Activated gamma-delta T cell (primary cell): ENCODE measurements around the gene NEXN.
"Not testable (repeated sequence)": the region's sequence is repeated elsewhere in the genome, so short reads cannot be mapped to it uniquely, and the experiment has no call there.

Source experiments
- DNase-seq: peaks from one replicate; lab custom pipeline; 2025; lab: John Stamatoyannopoulos, UW

Gene NEXN

GRCh38 chr1:77906019-77906545 lies 17.7 kb downstream of the NEXN start:
- DNase-seq = no peak

- no peak for DNase-seq
Observed at GRCh38 chr1:77906624-77907023, 18.2 kb downstream of the NEXN start.

- DNase-seq = no peak
Observed at GRCh38 chr1:77910116-77910515, 21.7 kb downstream of the NEXN start.

GRCh38 chr1:77918918-77919317 lies 30.5 kb downstream of the NEXN start:
- DNase-seq = not testable (repeated sequence)

- DNase-seq = no peak
Observed at GRCh38 chr1:77925518-77925917, 37.1 kb downstream of the NEXN start.

GRCh38 chr1:77925956-77926355 lies 37.5 kb downstream of the NEXN start:
- DNase-seq = no peak

- no peak for DNase-seq
Observed at GRCh38 chr1:77926561-77927357, 38.3 kb downstream of the NEXN start.

GRCh38 chr1:77927414-77927813 lies 39.0 kb downstream of the NEXN start:
- DNase-seq = no peak

- no peak for DNase-seq
Observed at GRCh38 chr1:77929806-77930205, 41.4 kb downstream of the NEXN start.

- DNase-seq = no peak
Observed at GRCh38 chr1:77938651-77939050, 50.2 kb downstream of the NEXN start.

GRCh38 chr1:77940921-77941570 lies 52.6 kb downstream of the NEXN start:
- no peak for DNase-seq

GRCh38 chr1:77942400-77943140 lies 54.1 kb downstream of the NEXN start:
- no peak for DNase-seq

- DNase-seq = no peak
Observed at GRCh38 chr1:77945345-77945744, 56.9 kb downstream of the NEXN start.

- DNase-seq = no peak
Observed at GRCh38 chr1:77948841-77949424, 60.5 kb downstream of the NEXN start.

GRCh38 chr1:77950873-77951272 lies 62.4 kb downstream of the NEXN start:
- DNase-seq = no peak

- no peak for DNase-seq
Observed at GRCh38 chr1:77951328-77951727, 62.9 kb downstream of the NEXN start.

GRCh38 chr1:77953907-77954306 lies 65.5 kb downstream of the NEXN start:
- no peak for DNase-seq

- DNase-seq = no peak
Observed at GRCh38 chr1:77954521-77954920, 66.1 kb downstream of the NEXN start.

- DNase-seq = no peak
Observed at GRCh38 chr1:77955709-77956108, 67.3 kb downstream of the NEXN start.

GRCh38 chr1:77956464-77956863 lies 68.0 kb downstream of the NEXN start:
- no peak for DNase-seq

GRCh38 chr1:77958391-77958790 lies 70.0 kb downstream of the NEXN start:
- DNase-seq = no peak

- no peak for DNase-seq
Observed at GRCh38 chr1:77958850-77959249, 70.4 kb downstream of the NEXN start.
